Kidney epithelial cell (primary cell): ENCODE data around the gene RPH3AL. TPM values are rescaled to one million over a fixed set of nuclear protein-coding genes. Genes with fewer than 3 reads are reported as not detected.

ENCODE experiments used
- DNase-seq: peaks from one replicate; pipeline ENCODE4 v3.0.0-alpha.2; 2010; ENCODE audit warnings: low read depth
- H3K27me3 ChIP-seq: 2 replicates; pipeline ENCODE4 v1.6.0; 2011; ENCODE audit warnings: low read length; ENCODE audit not compliant: control insufficient read depth, insufficient read depth
- H3K36me3 ChIP-seq: 2 replicates; pipeline ENCODE4 v1.5.1; 2011; ENCODE audit warnings: low read length; ENCODE audit not compliant: control insufficient read depth, insufficient read depth
- H3K4me3 ChIP-seq: 2 replicates; pipeline ENCODE4 v1.5.1; 2011; ENCODE audit warnings: low read depth, mild to moderate bottlenecking, control low read depth, low read length
- total RNA-seq: library from RNA; depleted of rRNA; stranded (reverse); fragments of >200 nt; gene quantifications from 2 replicates; pipeline ENCODE4 v1.2.3, GENCODE V29; 2015
- TF ChIP-seq, protein P1 (sequence below): IDR thresholded peaks from 2 replicates; pipeline ENCODE4 v1.5.1; 2011; ENCODE audit warnings: mild to moderate bottlenecking, moderate library complexity, low read length, control low read depth, inconsistent platforms; ENCODE audit not compliant: insufficient read depth, poor library complexity, severe bottlenecking

Gene RPH3AL
- total RNA-seq, 1 donor from 2014 or later: 15.1 TPM

DNA sequence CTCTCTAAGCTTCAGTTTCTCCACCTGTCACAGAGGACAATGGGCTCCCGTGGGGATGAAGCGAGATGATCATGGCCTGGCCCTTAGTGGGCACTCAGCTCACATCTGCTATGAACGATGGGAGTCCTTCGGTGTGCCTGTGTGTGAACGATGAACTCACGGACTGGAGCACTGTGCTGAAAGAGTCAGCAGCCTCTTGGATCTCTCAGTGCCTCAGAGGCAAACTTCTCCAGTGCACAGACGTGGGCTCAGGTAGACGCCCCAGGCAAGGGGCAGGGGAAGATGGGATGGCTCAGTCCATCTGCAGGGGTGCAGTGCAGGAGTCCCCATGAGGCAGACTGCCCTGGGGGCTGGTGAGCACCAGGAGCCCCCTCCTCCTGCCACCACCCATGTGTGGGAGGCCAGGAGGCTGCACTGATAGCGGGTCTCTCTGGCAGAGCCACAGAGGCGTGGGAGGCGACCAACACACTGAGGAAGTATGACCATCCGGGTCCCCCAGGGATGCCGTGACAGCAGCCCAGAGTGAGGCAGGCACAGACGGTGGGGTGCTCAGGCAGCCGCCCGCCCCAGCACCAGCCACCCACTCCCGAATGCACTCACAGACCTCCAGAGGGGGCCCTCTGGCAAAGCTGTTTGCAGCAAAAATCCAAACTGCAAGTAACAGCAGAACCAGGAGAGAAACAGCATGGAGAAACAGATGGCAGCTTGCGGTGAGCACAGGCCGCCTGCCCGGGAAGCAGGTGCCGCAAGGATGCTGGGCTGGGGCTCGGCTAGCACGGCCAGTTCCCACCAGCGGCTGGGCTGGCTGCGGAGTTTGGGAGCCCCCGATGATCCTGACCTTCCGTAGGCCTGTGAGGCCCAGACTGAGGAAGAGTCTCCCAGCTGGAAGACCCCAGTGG lies 82.7 kb downstream of the RPH3AL start:
- no peak for DNase-seq

DNA sequence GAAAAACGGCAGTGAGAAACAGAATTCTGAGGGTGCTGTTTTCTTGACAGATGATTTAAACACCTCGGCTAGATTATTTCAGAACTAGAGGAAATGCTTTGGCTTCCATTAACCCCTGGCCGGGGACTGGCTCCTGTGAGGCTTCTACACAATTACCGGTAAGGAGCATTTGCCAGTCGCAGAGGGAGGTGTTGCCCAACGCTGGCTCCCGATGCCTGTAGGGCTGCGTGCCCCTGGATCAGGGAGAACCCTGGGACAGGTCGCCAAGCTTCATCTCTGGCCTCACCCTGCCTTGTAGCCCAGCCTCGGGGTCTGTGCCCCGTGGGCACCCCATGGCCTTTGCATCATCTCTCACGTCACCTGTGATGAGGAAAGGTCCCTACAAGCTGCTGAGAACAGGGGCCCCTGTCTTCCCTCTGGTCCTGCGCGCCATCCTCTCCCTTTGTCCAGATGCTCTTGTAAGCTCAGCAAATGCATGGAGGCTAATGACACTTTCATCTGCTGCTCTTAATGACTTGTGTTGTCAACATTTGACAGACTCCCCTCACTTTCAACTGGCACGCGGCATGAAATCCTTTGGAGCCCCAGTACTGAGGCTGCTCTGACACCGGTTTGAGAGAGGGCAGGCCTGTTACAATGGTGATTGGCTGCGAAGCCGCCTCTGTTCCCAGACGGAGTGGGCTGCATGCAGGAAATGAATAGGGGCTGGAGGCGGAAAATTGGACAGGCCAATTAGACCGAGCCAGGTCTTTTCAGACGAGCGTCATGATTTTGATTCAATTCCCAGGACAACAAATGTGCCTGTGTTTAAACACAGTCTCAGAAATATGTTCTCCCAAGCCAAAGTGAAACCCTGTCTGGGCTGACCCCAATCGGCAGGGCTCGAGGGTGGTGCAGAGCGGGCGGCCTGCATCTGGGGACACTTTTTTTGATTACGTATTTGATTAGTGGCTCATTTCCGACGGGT lies 85.6 kb downstream of the RPH3AL start:
- peaks cover 2% of the 10 kb centered on the region for H3K36me3 ChIP-seq

More for the DNA sequence above, 82.7 kb downstream of the RPH3AL start:
- no peak overlapping the region for H3K4me3 ChIP-seq
- H3K36me3 ChIP-seq: no peaks in the 10 kb centered on the region
- TF ChIP-seq, protein P1, sequence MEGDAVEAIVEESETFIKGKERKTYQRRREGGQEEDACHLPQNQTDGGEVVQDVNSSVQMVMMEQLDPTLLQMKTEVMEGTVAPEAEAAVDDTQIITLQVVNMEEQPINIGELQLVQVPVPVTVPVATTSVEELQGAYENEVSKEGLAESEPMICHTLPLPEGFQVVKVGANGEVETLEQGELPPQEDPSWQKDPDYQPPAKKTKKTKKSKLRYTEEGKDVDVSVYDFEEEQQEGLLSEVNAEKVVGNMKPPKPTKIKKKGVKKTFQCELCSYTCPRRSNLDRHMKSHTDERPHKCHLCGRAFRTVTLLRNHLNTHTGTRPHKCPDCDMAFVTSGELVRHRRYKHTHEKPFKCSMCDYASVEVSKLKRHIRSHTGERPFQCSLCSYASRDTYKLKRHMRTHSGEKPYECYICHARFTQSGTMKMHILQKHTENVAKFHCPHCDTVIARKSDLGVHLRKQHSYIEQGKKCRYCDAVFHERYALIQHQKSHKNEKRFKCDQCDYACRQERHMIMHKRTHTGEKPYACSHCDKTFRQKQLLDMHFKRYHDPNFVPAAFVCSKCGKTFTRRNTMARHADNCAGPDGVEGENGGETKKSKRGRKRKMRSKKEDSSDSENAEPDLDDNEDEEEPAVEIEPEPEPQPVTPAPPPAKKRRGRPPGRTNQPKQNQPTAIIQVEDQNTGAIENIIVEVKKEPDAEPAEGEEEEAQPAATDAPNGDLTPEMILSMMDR: no peak
- no peaks in the 10 kb centered on the region for H3K27me3 ChIP-seq

DNA sequence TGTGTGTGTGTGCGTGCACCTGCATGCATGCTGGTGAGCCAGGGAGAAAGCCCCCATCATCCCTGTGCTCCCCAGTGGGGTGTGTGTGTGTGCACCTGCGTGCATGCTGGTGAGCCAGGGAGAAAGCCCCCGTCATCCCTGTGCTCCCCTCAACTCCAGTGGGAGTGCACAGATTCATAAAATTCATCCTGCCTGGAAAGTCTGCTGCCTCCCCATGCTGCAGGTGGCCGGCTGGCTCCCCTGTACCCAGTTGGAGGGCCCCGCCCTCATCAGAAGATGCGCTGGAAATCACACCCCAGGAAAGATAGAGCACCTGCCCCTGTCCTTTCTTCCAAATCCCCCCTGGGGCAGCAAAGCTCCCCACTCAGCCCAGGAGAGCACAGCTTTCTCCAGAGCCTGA lies 86.4 kb downstream of the RPH3AL start:
- peaks cover 2% of the 10 kb centered on the region for H3K36me3 ChIP-seq
- no peak overlapping the region for H3K4me3 ChIP-seq
- H3K27me3 ChIP-seq: no peaks in the 10 kb centered on the region
- DNase-seq: no peak
- TF ChIP-seq, protein P1: no peak

More for the DNA sequence above, 85.6 kb downstream of the RPH3AL start:
- no peak for DNase-seq
- no peak overlapping the region for H3K4me3 ChIP-seq
- no peaks in the 10 kb centered on the region for H3K27me3 ChIP-seq
- TF ChIP-seq, protein P1: no peak

DNA sequence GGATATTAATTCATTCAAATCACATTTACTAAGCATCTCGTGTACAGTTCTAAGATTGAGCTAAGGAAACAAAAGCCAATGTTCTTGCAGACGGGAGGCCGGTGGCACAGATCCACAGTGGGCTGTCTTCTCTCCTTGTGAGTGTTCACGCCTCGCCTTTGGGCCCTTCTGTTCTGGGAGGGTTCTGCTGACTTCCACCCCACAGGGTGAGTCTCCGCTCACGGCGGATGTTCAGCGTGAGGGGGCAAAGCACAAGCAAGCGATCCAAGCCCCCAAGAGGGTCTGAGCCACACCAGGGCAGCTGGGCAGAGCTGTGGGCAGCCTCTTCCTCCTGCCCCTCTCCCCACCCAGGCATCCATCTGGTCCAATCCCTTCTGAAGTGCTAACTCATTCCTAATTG lies 86.9 kb downstream of the RPH3AL start:
- TF ChIP-seq, protein P1: no peak
- Histone ChIP-seq H3K36me3 (peaks cover 2% of the 10 kb centered on the region), H3K27me3 (no peaks in the 10 kb centered on the region), H3K4me3 (no peak overlapping the region)
- no peak for DNase-seq

DNA sequence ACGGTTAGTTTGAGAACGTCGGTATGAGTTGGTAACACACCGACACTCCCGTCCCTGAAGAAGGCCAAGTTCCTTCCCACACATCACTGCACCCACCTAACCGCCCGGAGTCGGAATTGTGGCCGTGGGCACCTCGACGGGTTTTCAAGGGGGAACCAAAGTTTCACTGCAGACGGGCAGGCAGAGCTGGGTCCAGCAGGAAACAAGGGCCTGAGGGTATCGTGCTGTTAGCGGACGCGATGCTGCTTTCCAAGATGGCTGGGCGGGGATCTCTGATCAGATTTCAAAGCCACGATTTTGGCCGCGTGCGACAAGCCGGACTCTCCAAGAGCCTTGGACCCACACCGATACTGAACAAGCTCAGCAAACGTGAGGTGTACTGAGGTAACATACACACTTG lies 88.8 kb downstream of the RPH3AL start:
- no peak for DNase-seq
- Histone ChIP-seq H3K4me3 (no peak overlapping the region), H3K36me3 (peaks cover 2% of the 10 kb centered on the region), H3K27me3 (no peaks in the 10 kb centered on the region)
- TF ChIP-seq, protein P1: no peak
